NCI-H187 (cell line): Measurements from ENCODE around the gene PHYHIPL.

Source experiments
- DNase-seq, 2 experiments: peaks; one replicate each; lab custom pipeline; 2025; lab: John Stamatoyannopoulos, UW

The PHYHIPL gene

GRCh38 chr10:59176241-59177030 lies at the start of gene PHYHIPL:
TSS of gene PHYHIPL (plus strand) at chr10:59176643. CDS start at chr10:59176854, 211 bp downstream.
- DNase-seq = peak; percentile 35 to 55

- no peak for DNase-seq
These were observed 49.5 kb upstream of the PHYHIPL start for GRCh38 chr10:59126991-59127390.

GRCh38 chr10:59127991-59128390 lies 48.5 kb upstream of the PHYHIPL start:
- no peak for DNase-seq

GRCh38 chr10:59129867-59130266 lies 46.6 kb upstream of the PHYHIPL start:
- DNase-seq = no peak

GRCh38 chr10:59131666-59132065 lies 44.8 kb upstream of the PHYHIPL start:
- DNase-seq = no peak

GRCh38 chr10:59133841-59134593 lies 42.4 kb upstream of the PHYHIPL start:
- no peak for DNase-seq

GRCh38 chr10:59134785-59135184 lies 41.7 kb upstream of the PHYHIPL start:
- no peak for DNase-seq

GRCh38 chr10:59135275-59135674 lies 41.2 kb upstream of the PHYHIPL start:
- no peak for DNase-seq

GRCh38 chr10:59138052-59138451 lies 38.4 kb upstream of the PHYHIPL start:
- DNase-seq = no peak

- DNase-seq = no peak
These were observed 32.9 kb upstream of the PHYHIPL start for GRCh38 chr10:59143544-59143943.

GRCh38 chr10:59148701-59149100 lies 27.7 kb upstream of the PHYHIPL start:
- DNase-seq = no peak

GRCh38 chr10:59155556-59155955 lies 20.9 kb upstream of the PHYHIPL start:
- no peak for DNase-seq

GRCh38 chr10:59167512-59167911 lies 8.9 kb upstream of the PHYHIPL start:
- no peak for DNase-seq

- DNase-seq = no peak
These were observed 3.9 kb upstream of the PHYHIPL start for GRCh38 chr10:59172567-59172966.

GRCh38 chr10:59173414-59173813 lies 3.0 kb upstream of the PHYHIPL start:
- DNase-seq = no peak

GRCh38 chr10:59175538-59176240 lies 754 bp upstream of the PHYHIPL start:
- peak; percentile 4 to 55 for DNase-seq

- peak in 1 of 2 experiments; percentile 66 for DNase-seq
These were observed 771 bp downstream of the PHYHIPL start for GRCh38 chr10:59177031-59177797.

GRCh38 chr10:59177836-59178235 lies 1.4 kb downstream of the PHYHIPL start:
- no peak for DNase-seq

- no peak for DNase-seq
These were observed 2.6 kb downstream of the PHYHIPL start for GRCh38 chr10:59179068-59179467.

GRCh38 chr10:59180689-59181270 lies 4.3 kb downstream of the PHYHIPL start:
- DNase-seq = no peak

- no peak for DNase-seq
These were observed 5.2 kb downstream of the PHYHIPL start for GRCh38 chr10:59181668-59182067.
